Measurements from ENCODE around the gene TEAD2.

The TEAD2 gene

DNA sequence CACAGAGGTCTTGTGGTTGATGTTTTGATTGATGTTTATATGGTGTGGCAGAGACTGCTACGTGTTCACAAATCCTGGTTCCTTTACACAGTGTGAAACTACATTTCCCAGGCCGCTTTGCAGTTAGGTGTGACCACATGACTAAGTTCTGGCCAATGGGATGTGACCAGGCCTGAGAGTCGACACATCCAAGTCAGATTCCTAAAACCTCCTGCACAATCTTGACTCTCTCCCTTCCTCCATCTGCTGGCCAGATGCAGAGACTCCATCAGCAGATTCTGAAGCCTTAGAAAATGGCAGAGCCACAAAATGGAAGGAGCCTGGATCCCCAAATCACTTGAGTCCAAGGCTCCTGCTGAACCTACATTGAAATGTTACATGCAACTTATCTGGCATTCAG is 14.4 kb downstream of the TEAD2 start:
- Histone ChIP-seq H3K4me1 (ENCODE audit: insufficient read depth, low read length, severe bottlenecking) (peaks cover 9% of the 10 kb centered on the region), H4K20me1 (ENCODE audit: insufficient read depth, low read length) (no peaks in the 10 kb centered on the region), H3K27me3 (ENCODE audit: insufficient read depth, low read length) (no peaks in the 10 kb centered on the region), H3K4me3 (ENCODE audit: low read depth, low read length, poor library complexity, severe bottlenecking) (no peak overlapping the region), H3K9me2 (ENCODE audit: low read depth, low read length) (no peaks in the 10 kb centered on the region), H3K4me2 (ENCODE audit: low read length) (no peak overlapping the region), H3K9ac (ENCODE audit: low read length) (no peak overlapping the region), H3F3A (ENCODE audit: insufficient read depth, low read length) (no peaks in the 10 kb centered on the region), H3K27ac (ENCODE audit: low read depth, low read length, poor library complexity, severe bottlenecking) (peak overlapping the region; percentile 50), H2AFZ (ENCODE audit: low read length) (no peak overlapping the region; the same call in 1 of the 2 replicates), H3K79me2 (ENCODE audit: insufficient read depth, low read length) (no peaks in the 10 kb centered on the region), H3K36me3 (ENCODE audit: insufficient read depth, low read length) (no peaks in the 10 kb centered on the region; the same call in 1 of the 2 replicates), H3K9me3 (ENCODE audit: low read length) (no peaks in the 10 kb centered on the region)
- no peak for TF ChIP-seq EZH2 (IDR thresholded peaks at IDR 0.05; ENCODE audit: borderline replicate concordance, low read length)
- no peak for TF ChIP-seq CTCF (IDR thresholded peaks at IDR 0.05; ENCODE audit: low read length)

GRCh38 chr19:49347191-49347590 is 15.0 kb downstream of the TEAD2 start:
- H3K27me3 ChIP-seq (ENCODE audit: insufficient read depth, low read length) = no peaks in the 10 kb centered on the region
- H3K4me3 ChIP-seq (ENCODE audit: low read depth, low read length, poor library complexity, severe bottlenecking) = no peak overlapping the region
- H3F3A ChIP-seq (ENCODE audit: insufficient read depth, low read length) = no peaks in the 10 kb centered on the region
- no peak overlapping the region for H3K9ac ChIP-seq (ENCODE audit: low read length)
- TF ChIP-seq EZH2 (IDR thresholded peaks at IDR 0.05; ENCODE audit: borderline replicate concordance, low read length) (no peak), CTCF (IDR thresholded peaks at IDR 0.05; ENCODE audit: low read length) (no peak)
- no peak overlapping the region for H3K4me2 ChIP-seq (ENCODE audit: low read length)
- H3K9me3 ChIP-seq (ENCODE audit: low read length) = no peaks in the 10 kb centered on the region
- H2AFZ ChIP-seq (ENCODE audit: low read length) = no peak overlapping the region
- H3K27ac ChIP-seq (ENCODE audit: low read depth, low read length, poor library complexity, severe bottlenecking) = no peak overlapping the region
- H3K9me2 ChIP-seq (ENCODE audit: low read depth, low read length) = no peaks in the 10 kb centered on the region
- H3K79me2 ChIP-seq (ENCODE audit: insufficient read depth, low read length) = no peaks in the 10 kb centered on the region
- H3K4me1 ChIP-seq (ENCODE audit: insufficient read depth, low read length, severe bottlenecking) = peaks cover 9% of the 10 kb centered on the region
- no peaks in the 10 kb centered on the region for H4K20me1 ChIP-seq (ENCODE audit: insufficient read depth, low read length)
- no peaks in the 10 kb centered on the region; the same call in 1 of the 2 replicates for H3K36me3 ChIP-seq (ENCODE audit: insufficient read depth, low read length)

GRCh38 chr19:49344505-49345423 is 17.5 kb downstream of the TEAD2 start:
- Histone ChIP-seq H3K27ac (ENCODE audit: low read depth, low read length, poor library complexity, severe bottlenecking) (peak overlapping the region; percentile 28), H2AFZ (ENCODE audit: low read length) (no peak overlapping the region), H3F3A (ENCODE audit: insufficient read depth, low read length) (0 out of 2 replicates have a peak, but pooled peaks cover 3% of the 10 kb centered on the region), H3K4me2 (ENCODE audit: low read length) (no peak overlapping the region), H3K9ac (ENCODE audit: low read length) (no peak overlapping the region), H3K36me3 (ENCODE audit: insufficient read depth, low read length) (peaks cover 13% of the 10 kb centered on the region), H4K20me1 (ENCODE audit: insufficient read depth, low read length) (no peaks in the 10 kb centered on the region), H3K9me2 (ENCODE audit: low read depth, low read length) (no peaks in the 10 kb centered on the region), H3K27me3 (ENCODE audit: insufficient read depth, low read length) (no peaks in the 10 kb centered on the region), H3K9me3 (ENCODE audit: low read length) (no peaks in the 10 kb centered on the region), H3K4me1 (ENCODE audit: insufficient read depth, low read length, severe bottlenecking) (peaks cover 23% of the 10 kb centered on the region), H3K4me3 (ENCODE audit: low read depth, low read length, poor library complexity, severe bottlenecking) (no peak overlapping the region), H3K79me2 (ENCODE audit: insufficient read depth, low read length) (no peaks in the 10 kb centered on the region)
- TF ChIP-seq CTCF (IDR thresholded peaks at IDR 0.05; ENCODE audit: low read length) (no peak), EZH2 (IDR thresholded peaks at IDR 0.05; ENCODE audit: borderline replicate concordance, low read length) (no peak)
